Retinal pigment epithelial cell (primary cell): ENCODE data around the gene BAIAP2L2.

Experiments used
- DNase-seq: peaks from one replicate; pipeline ENCODE4 v3.0.0-alpha.2; 2010; ENCODE audit warnings: low read depth
- H3K4me3 ChIP-seq: 2 replicates; pipeline ENCODE4 v1.5.1; 2011; ENCODE audit warnings: mild to moderate bottlenecking, low read length, control low read depth, moderate library complexity
- CTCF ChIP-seq: conservative IDR thresholded peaks from 2 replicates; pipeline ENCODE4 v1.5.1; 2011; ENCODE audit warnings: low read depth, low read length, control low read depth, inconsistent platforms

Gene BAIAP2L2

GRCh38 chr22:38070250-38070921 is 40.1 kb downstream of the BAIAP2L2 start:
- DNase-seq, result no peak
- no peak overlapping the region for H3K4me3 ChIP-seq
- no peak for TF ChIP-seq CTCF

GRCh38 chr22:38069372-38070249 is 40.9 kb downstream of the BAIAP2L2 start:
- DNase-seq, result no peak
- TF ChIP-seq CTCF, result peak; percentile 50
- no peak overlapping the region for H3K4me3 ChIP-seq

- TF ChIP-seq CTCF, result no peak
- DNase-seq, result no peak
- H3K4me3 ChIP-seq, result no peak overlapping the region
Observed at GRCh38 chr22:38068641-38069371, 41.7 kb downstream of the BAIAP2L2 start.

- TF ChIP-seq CTCF, result no peak
- DNase-seq, result no peak
Observed at GRCh38 chr22:38067761-38068360, 42.6 kb downstream of the BAIAP2L2 start.

GRCh38 chr22:38067028-38067415 is 43.5 kb downstream of the BAIAP2L2 start:
- no peak for TF ChIP-seq CTCF

More at GRCh38 chr22:38067761-38068360, 42.6 kb downstream of the BAIAP2L2 start:
- H3K4me3 ChIP-seq, result no peak overlapping the region

GRCh38 chr22:38066381-38067027 is 44.0 kb downstream of the BAIAP2L2 start:
- no peak for DNase-seq
- TF ChIP-seq CTCF, result no peak
- H3K4me3 ChIP-seq, result no peak overlapping the region

More at GRCh38 chr22:38067028-38067415, 43.5 kb downstream of the BAIAP2L2 start:
- no peak overlapping the region for H3K4me3 ChIP-seq
- no peak for DNase-seq
